NCI-H1930 (cell line): ENCODE data around the gene SDK1.

ENCODE experiments used
- DNase-seq, 2 experiments: peaks; one replicate each; lab custom pipeline; 2025; lab: John Stamatoyannopoulos, UW

The SDK1 gene

DNA sequence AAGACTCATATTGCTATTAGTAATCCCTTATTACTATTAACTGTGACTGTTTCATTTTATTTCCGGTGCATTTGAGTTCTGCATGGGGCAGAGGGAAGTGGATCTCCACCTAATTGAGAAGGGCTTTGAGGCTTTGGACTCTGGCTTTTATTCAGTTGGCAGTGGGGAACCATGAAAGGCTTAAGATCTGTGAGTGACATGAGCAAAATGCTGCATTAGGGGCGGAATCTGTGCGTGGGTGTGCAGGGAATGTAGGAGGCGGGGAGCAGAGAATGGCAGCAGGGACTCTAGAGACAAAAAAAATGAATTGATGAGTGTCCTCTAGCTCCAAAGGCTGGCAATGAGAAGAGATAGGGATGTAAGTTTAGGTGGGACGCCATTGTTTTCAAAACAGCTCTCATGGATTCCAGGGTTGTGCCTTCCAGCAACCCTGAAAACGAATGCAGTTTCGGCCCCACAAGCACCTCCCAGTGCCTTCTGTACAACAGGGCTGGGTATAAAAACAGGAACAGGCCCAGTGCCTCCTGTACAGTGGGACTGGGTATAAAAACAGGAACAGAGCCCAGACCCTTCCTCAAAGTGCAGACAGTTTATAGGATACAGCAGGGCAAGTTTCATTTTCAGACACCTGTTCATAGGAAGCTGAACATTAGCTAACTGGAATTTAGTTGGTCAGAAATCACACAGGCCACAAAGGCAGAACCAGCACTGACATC is 717.7 kb downstream of the SDK1 start:
- DNase-seq, result no peak

- DNase-seq, result no peak
These were observed 719.0 kb downstream of the SDK1 start for GRCh38 chr7:4020086-4020485.

- no peak for DNase-seq
These were observed 720.4 kb downstream of the SDK1 start for GRCh38 chr7:4021413-4021812.

DNA sequence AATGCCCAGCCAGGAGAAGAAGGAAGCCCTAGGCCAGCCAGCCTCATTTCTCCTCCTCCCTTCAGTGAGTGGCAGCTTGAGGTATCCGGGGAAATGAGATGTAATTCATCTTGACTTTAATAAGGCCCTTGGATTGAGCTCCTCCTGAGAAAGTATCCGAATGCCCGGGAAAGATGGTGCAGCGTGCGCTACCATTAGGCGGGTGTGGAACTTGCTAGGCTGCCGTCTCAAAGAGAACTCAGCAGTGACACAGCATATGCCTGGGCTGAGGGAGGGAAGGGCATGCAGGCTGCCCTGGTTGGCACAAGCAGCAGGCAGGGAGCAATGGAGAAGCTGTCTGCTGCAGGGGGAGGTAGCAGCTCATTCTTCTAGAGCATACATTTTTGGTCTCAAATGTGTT is 721.2 kb downstream of the SDK1 start:
- no peak for DNase-seq

DNA sequence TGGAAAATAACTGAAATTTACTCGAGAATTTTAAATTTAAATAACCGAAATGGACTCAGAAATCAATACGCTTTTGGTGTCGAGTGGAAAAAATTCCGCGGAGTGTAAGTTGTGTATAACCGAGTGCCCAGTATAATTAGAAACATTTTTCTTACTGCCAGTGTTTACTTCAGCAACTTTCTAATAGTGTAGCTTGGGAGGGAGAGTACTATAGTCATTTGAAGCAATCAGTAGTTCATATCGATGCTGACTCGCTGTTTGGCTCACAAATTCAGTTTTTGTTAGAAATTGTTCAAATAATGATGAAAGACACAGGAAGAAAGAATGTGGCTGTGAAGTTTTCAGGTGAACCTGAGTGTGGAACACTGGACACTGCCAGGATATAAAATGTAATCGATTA is 722.5 kb downstream of the SDK1 start:
- DNase-seq, result no peak

DNA sequence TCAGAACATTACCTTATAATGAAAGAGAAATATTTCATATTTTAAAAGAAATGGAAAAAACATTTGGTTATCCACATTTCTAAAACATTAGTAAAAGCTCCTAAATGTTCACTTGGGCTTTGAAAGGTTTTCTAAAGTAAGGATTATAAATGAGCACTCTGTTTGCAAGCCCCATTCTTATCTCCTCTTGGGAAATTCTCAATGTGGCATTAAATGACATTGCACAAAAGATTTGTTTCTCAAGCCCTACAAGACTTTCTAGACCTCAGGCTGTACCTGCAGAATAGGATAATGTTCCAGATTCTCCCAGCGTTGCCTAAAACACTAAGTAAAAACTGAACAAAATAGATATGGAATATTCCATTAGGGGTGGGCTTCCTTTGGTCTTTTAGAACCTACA is 723.1 kb downstream of the SDK1 start:
- DNase-seq, result no peak

- DNase-seq, result no peak
These were observed 723.8 kb downstream of the SDK1 start for GRCh38 chr7:4024806-4025205.

DNA sequence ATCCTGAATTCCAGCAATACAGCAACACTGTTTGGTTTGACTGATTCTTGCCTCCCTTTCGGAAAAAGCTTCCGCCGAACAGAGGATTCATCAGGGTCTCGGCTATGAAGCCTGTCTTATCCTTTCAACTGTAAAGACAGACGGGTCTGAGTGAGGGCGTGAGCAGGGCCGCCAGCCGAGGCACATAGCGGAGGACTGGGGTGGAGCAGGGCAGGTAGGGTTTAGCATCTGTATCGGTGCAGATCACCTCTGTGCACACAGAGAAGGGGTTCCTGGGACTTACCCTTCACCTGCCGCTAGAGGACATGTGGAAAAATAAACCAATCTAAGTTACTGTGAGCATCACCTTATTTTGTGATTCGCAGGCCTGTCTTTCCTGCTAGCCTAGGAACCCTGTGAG is 724.2 kb downstream of the SDK1 start:
- DNase-seq, result no peak

DNA sequence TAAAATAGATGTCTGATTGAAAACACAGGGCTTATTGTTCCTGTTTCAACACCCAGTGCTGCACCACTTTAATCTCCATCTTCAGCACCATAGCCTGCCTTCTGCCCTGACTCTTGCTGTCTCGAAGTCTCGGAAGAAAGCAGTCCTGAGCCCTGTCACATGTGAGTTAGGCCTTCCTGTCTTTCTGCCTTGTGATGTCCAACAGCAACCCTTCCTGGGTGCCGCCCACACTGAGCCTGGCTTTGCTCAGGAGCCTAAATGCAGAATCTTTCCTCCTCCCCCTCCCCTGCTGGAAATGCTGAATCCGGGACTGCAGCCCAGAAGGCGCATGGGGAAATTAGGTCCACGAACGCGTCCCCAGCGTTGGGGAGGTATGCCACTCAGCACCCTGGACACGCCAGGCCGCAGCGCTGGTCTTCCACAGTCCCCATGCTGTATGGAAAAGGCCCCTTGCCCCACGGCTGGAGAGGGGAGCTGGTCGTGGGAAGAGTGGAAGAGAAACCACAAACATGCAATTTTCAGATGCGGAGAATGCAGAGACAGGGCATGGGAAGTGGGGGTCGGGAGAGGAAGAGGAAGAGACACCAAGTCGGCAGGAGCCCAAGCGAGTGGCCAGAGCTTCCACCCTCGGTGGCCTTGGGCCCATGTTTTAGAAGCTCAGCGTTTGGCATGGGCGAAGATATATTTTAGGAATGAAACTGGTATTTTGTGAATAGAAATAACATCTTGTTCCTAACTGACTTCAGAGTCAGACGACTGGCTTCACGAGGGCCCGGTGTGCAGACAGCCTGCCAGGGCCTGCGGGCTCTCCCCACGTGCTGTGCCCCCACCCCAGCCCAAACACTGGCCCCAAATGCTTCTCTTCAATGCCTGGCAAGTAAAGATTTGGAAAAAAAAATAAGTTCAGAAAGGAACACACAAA is 724.9 kb downstream of the SDK1 start:
- DNase-seq, result no peak

DNA sequence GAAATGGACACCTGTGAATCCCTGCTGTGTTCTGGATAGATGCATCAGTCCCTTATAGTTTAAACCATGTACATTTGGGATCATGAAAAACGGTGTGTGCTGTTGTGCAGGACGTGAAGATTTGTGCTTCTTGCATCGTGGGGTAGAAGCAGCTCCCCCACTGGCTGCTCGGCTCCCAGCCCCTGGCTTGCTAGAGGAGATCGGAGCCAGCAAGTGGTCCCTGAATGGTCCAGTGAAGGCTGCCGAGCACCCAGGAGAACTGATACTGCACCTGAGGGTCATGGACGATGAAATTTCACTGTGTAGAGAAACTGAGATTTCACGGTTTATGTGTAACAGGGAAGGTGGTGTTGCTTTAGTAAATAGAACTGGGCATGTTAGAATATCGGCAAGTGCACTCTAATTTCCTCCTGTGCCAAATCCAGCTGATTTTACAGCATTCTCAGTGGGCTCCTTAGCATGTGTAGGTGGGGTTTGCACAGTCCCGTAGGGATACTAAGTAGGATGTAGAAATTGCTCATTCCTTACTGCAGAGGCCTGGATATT is 726.0 kb downstream of the SDK1 start:
- no peak for DNase-seq

DNA sequence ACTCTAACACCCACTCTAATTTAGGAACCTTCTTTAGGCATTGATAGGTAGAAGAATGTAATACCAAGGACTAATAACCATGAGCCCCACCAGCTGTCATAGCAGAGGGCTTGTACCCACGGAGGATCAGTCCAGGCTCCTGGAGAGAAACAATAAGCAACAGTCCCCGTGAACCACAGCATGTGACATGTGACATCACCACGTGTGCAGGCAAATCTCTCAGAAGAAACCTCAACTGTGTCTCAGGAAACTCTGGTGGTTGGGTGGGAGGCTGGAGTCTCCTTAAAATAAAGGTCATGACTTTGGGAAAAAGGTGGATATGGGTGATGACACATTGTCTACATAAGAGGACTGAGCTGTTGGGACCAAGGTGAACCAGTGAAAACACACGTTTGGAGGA is 727.2 kb downstream of the SDK1 start:
- DNase-seq, result no peak

DNA sequence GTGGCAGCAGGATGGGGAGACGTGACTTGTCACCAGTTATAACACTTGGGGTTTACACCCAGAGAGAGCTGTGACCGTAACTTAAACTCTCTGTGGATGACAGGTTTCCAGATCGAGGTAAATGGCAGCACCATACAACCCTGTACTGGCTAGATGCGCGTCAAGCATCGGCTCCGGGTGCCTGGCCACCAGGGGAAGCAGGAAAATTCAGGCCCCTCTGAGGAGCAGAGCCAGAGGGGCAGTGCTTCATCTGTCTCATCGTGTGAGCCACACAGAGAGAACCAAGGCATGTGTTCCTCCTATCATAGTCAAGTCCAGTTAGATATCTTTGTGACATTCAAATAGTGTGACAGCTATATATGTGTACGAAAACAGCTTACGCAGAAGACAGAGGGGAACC is 728.9 kb downstream of the SDK1 start:
- no peak for DNase-seq

DNA sequence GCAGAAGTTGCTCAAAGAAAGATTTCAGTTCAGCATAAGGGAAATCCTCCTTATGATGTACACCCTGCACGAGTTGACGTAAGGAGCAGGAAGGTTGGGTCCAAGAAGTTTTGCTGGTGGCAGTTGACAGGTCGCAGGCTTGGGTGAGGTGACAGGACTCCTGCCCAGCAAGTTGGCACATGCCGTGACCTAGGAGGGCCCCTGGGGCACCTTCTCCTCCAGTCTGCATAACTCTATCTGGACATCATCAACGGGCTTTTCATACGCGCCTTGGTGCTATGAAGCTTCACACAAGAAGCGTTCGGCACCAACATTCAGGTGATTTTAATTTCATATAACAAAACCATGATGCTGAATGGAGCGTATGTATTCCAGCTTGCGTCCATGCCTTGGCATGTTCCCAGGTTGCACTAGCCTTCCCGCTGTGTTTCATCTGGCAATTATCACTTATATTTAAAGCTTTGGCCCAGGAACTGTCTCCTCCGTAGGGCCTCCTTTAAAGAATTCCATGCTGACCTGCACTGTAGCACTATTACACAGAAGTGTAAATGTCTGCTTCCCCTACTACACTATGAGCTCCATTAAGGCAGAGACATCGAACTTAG is 729.4 kb downstream of the SDK1 start:
- DNase-seq, result no peak

DNA sequence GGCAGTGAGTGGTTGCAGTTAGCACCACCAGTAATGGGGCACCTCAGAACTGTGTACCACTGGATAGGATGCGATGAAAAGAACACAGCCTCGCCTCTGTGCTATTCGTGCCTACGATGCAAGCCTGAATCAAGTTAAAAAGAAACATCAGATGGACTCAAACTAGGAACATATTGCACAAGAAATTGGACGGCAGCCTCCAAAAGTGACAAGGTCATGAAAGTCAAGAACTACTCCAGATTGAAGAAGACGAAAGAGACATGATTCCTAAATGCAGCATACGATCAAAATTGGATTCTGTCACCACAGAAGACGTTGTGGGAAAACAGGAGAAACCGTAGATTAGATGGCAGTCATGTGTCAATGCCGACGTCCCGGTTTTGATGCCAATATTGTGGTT is 732.9 kb downstream of the SDK1 start:
- DNase-seq, result no peak

DNA sequence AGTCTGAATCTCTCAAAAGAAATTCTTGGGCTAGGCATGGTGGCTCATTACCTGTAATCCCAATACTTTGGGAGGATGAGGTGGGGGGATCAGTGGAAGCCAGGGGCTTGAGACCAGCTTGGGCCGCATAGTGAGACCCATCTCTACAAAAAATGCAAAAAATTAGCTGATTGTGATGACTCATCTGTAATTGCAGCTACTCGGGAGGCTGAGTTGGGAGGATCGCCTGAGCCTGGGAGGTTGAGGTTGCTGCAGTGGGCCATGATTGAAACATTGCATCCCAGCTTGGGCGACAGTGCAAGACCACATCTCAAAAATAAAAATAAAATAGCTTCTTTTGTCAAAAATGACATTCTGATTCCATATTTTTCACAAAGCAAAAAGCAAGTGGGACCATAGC is 736.3 kb downstream of the SDK1 start:
- DNase-seq, result no peak

GRCh38 chr7:4037877-4038276 is 736.8 kb downstream of the SDK1 start:
- DNase-seq, result no peak

GRCh38 chr7:4040109-4040928 is 739.3 kb downstream of the SDK1 start:
- DNase-seq, result no peak

DNA sequence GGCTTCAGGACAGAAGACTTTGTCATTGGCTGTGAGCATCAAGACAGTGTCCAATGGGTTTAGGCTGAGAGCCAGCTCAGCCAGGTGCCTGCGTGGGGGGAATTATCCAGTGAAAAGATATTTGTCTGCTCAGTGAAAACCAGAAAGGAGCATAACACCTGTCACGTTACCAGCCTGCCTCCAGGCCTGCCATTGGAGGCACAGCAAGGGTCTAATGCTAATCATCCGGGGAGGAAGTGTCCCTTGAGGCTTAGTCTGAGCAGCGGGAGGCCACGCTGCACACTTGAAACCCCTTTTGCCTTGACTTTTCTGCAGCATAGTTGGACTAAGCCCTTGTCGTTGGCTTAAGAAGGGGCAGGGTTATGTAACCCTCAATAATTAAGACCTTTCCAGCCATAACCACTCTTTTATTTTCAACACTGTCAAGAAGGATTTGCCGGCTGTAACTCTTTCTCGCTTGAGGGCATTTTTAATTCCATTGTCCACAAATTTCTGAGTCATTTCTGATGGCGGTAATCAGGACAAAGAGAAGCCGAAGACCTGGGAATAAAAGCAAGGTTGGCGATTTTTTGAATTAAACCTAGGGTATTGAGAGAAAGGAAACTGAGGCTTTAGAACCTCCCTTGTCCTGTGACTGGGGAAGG is 741.5 kb downstream of the SDK1 start:
- peak in 1 of 2 experiments; percentile 10 for DNase-seq

- no peak for DNase-seq
These were observed 742.9 kb downstream of the SDK1 start for GRCh38 chr7:4043988-4044387.

DNA sequence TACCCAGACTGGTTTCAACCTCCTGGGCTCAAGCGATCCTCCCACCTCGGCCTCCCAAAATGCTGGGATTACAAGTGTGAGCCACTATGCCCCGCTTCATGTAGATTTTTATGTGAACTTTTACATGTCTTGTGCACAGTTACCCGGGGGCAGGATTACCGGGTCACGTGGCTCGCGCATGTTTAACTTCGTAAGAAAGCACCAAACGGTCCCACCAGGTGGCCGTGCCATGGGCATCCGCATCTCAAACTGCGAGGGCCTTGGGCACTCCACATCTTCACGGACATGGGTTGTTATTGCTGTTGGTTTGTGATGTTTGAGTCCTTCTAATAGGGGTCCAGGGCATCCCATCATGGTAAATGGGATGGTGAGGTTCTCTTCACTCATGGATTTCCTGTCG is 744.4 kb downstream of the SDK1 start:
- no peak for DNase-seq

- DNase-seq, result no peak
These were observed 744.9 kb downstream of the SDK1 start for GRCh38 chr7:4045975-4046374.
